GM18873 (cell line): Measurements from ENCODE around the gene NOL9.
"Not testable (repeated sequence)": the region's sequence is repeated elsewhere in the genome, so short reads cannot be mapped to it uniquely, and the experiment has no call there.

Experiments used
- ATAC-seq: cut with Tn5 transposase; IDR thresholded peaks from one replicate; pipeline ENCODE4 v1.9.1; 2021; ENCODE audit warnings: mild to moderate bottlenecking, moderate library complexity, moderate number of reproducible peaks; ENCODE audit not compliant: unreplicated experiment, low FRiP score

Gene NOL9

DNA sequence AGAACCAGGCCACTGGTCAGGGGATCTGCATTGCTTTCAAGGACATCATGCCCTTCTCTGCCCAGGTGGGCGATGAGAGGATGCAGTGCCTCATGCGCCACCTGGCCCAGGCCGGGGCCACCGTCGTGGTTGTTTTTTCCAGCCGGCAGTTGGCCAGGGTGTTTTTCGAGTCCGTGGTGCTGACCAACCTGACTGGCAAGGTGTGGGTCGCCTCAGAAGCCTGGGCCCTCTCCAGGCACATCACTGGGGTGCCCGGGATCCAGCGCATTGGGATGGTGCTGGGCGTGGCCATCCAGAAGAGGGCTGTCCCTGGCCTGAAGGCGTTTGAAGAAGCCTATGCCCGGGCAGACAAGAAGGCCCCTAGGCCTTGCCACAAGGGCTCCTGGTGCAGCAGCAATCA is 20.5 kb upstream of the NOL9 start:
- ATAC-seq = no peak

GRCh38 chr1:6574025-6574620 is 19.8 kb upstream of the NOL9 start:
- ATAC-seq = no peak

DNA sequence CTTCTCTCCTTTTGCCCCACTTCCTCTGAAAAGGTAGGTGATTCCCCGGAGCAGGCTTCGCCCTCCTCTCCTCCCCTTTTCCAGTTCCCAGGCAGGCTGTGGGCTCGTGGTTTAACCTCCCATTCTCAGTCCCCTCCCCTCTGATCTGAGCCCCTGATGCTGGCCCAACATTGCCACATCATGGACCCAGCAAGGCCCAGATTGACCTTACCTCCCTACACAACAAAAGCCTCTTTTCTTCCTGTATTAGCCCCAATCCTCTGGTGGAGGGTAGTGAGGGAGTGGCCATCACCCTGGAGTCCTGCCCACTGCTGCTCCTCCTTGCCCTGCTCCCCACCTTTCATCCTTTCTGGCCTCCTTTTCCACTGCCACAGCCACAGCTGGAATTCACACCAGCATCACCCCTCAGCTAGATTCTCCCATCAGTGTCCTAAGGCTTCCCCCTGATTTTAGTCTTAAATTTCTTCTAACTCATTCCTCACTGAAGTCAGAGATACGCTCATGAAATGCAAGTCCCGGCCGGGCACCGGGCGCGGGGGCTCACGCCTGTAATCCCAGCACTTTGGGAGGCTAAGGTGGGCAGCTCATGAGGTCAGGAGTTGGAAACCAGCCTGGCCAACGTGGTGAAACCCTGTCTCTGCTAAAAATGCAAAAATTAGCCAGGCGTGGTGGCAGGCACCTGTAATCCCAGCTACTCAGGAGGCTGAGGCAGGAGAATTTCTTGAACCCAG is 18.5 kb upstream of the NOL9 start:
- no peak for ATAC-seq

- ATAC-seq = no peak
Measured at GRCh38 chr1:6570987-6571386, 16.7 kb upstream of the NOL9 start.

DNA sequence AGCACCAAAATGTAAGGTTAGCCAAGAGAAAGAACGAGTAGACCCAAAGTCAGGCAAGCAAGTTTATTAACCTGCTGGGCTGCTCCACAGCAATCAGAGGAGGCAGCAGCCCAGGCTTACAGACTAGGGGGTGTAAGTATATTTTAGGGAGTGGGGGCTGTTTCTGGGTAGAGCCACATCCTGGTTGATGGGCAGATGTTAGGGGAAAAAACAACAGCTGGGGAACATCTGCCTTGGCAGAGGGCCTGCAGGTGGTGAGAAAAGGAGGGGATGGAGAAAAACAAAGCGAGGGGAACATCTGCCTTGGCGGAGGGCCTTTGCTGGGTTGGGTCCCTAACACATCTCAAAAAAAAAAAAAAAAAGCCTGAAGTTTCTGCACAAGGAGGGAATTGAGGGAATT is 15.8 kb upstream of the NOL9 start:
- ATAC-seq = no peak

DNA sequence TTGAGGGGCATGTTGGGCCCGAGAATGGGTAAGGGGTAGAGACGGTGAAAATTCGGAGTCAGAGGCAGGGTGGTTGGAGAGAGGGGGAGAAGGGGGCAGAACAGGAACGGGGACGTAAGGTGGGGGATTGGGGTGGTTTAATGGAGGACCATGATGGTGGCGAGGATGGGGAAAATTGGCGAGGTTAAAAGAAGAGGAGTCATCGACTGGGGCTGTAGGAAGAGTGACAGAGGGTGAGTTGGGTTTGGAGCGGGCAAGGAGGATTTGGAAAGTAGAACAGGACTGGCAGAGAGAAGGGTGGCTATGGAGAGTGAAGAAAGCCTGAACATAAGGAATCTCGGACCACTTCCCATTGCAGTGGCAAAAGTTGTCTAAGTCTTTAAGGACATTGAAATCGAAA is 14.7 kb upstream of the NOL9 start:
- no peak for ATAC-seq

DNA sequence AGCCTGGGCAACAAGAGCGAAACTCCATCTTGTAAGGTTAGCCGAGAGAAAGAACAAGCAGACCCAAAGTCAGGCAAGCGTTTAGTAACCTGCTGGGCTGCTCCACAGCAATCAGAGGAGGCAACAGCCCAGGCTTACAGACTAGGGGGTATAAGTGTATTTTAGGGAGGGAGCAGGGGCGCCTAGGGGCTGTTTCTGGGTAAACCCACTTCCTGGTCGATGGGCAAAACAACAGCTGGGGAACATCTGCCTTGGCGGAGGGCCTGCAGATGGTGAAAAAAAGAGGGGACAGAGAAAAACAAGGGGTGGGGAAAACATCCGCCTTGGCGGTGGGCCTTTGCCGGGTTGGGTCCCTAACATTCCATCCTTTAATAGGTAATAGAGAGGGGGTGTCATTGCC is 6.0 kb upstream of the NOL9 start:
- no peak for ATAC-seq

DNA sequence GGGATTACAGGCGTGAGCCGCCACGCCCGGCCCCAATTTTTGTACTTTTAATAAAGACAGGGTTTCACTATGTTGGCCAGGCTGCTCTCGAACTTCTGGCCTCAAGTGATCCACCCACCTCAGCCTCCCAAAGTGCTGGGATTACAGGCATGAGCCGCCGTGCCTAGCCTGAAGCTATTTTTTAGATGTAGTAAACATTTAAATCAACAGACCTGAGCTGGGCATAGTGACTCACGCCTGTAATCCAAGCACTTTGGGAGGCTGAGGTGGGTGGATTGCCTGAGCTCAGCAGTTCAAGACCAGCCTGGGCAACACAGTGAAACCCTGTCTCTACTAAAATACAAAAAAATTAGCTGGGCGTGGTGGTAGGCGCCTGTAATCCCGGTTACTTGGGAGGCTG is 4.8 kb upstream of the NOL9 start:
- ATAC-seq = not testable (repeated sequence)

GRCh38 chr1:6557597-6557996 is 3.3 kb upstream of the NOL9 start:
- ATAC-seq = no peak

GRCh38 chr1:6554907-6555778 is 830 bp upstream of the NOL9 start, which contains the start of gene TAS1R1:
Gene TAS1R1, plus strand, starts transcription at chr1:6555307. Its CDS starts 67 bp downstream, at chr1:6555374.
- no peak for ATAC-seq

- ATAC-seq = no peak
Measured at GRCh38 chr1:6547301-6547700, 7.0 kb downstream of the NOL9 start.

GRCh38 chr1:6546326-6546725 is 8.0 kb downstream of the NOL9 start:
- no peak for ATAC-seq

GRCh38 chr1:6545276-6546112 is 8.8 kb downstream of the NOL9 start:
- ATAC-seq = no peak

- ATAC-seq = no peak
Measured at GRCh38 chr1:6544831-6545230, 9.5 kb downstream of the NOL9 start.

DNA sequence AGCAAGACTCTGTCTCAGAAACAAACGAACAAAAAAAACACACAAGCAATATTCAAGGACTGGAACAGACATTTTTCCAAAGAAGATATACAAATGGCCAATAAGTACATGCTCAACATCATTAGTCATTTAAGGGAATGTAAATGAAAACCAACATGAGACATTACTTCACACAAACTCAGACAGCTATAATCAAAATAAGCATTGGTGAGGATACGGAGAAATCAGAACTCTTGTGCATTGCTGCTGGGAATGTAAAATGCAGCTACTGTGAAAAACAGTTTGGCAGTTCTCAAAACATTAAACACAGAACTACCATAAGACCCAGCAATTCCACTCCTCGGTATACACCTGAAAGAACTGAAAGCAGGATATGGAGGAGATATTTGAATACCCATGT is 15.4 kb downstream of the NOL9 start:
- no peak for ATAC-seq

DNA sequence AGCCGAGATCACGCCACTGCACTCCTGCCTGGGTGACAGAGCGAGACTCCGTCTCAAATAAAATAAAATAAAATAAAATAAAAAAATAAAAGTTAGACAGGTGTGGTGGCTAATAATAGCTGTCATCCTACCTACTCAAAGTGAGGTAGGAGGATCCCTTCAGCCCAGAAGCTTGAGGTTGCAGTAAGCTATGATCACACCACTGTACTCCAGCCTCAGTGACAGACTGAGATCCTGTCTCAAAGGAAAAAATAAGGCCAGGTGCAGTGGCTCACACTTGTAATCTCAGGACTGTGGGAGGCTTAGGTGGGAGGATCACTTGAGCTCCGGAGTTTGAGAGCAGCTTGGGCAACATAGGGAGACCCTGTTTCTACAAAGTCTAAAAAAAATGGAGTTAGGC is 18.0 kb downstream of the NOL9 start:
- ATAC-seq = no peak

- ATAC-seq = no peak
Measured at GRCh38 chr1:6535214-6535613, 19.1 kb downstream of the NOL9 start.

DNA sequence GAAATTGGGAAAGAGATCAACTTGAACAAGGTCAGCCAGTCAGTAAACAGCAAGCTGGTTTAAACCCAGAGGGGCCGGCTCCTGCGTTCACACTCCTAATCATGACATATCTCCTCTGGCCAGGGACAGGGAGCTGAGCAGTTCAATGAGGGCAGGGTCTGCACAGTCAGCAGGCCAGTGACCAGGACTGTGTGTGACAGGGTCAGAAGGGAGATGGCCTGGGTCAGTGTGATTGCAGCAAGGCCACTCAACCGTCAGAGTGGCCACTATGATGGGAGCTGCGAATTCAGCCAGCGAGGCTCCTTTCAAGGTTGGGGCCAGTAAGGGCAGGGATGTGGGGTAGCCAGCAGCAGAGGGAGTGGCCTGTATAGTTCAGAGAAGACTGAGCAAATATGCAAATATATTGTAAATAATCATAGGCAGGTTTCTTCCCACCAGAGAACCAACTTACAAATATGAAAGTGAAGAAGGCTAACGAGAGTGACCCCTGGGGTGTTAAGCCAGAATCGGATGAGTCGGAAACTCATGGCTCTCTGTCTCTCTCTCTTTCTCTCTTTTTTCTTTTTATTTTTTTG is 20.0 kb downstream of the NOL9 start:
- ATAC-seq = no peak

- ATAC-seq = no peak
Measured at GRCh38 chr1:6531996-6532395, 22.3 kb downstream of the NOL9 start.

DNA sequence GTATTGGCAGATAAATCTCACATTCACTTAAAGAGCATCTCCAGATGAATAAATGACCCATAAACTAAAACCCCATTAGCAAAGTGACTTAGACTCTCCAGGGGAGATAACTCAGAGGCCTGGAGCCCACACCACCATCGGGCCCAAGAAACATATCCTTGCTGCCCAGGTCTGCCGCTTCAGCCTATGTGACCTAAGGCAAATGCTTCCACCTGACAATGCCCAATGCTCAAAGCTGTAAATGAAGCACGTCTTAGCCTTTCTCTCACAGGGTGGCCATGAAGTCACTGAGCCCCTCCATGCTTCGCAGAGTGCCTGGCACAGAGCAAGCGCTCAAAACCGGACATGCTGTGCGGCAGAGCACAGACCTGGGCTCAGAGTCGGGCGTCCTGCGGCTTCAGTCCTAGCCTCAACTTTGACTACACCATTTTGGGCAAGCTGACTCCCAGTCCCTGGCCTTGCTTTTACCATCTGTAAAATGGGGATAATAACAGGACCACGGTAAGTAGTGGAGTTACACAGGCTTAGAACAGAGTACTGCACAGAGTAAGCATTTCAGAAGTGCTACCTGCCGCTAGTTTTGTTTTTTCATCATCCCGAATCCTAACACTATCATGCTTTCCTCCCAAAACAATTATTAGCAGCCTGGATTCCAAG is 23.7 kb downstream of the NOL9 start:
- no peak for ATAC-seq
